NT2/D1 (cell line): ENCODE data around the gene FOXN4.

Experiments
- SUZ12 ChIP-seq: IDR thresholded peaks from 2 replicates; pipeline ENCODE4 v1.6.1; 2011; ENCODE audit not compliant: insufficient read length, insufficient read depth; ENCODE audit errors: extremely low read depth
- YY1 ChIP-seq: IDR thresholded peaks from 2 replicates; pipeline ENCODE4 v1.6.1; 2011; ENCODE audit not compliant: insufficient read length, insufficient read depth
- ZNF274 ChIP-seq: IDR thresholded peaks from 2 replicates; pipeline ENCODE4 v1.6.1; 2011; ENCODE audit warnings: mild to moderate bottlenecking, low read depth, low read length

GRCh38 chr12:109258607-109259544 is 50.2 kb downstream of the FOXN4 start:
- TF ChIP-seq ZNF274, result no peak
- no peak for TF ChIP-seq SUZ12
- no peak for TF ChIP-seq YY1
